Measurements from ENCODE around the gene GRM1.

GRCh38 chr6:146422789-146423375 lies 394.0 kb downstream of the GRM1 start:
- TF ChIP-seq POLR2AphosphoS5 (IDR thresholded peaks at IDR 0.05; ENCODE audit: borderline replicate concordance, low read depth, low read length) (no peak), EZH2 (IDR thresholded peaks at IDR 0.05) (no peak), FOXP2 (optimal IDR thresholded peaks at IDR 0.05; ENCODE audit: control extremely low read depth, extremely low read length, insufficient read depth) (no peak)
